NOMO-1 (cell line): ENCODE results near the gene ZCCHC14.
"Not testable (repeated sequence)": the region's sequence is repeated elsewhere in the genome, so short reads cannot be mapped to it uniquely, and the experiment has no call there.

ENCODE experiments used
- DNase-seq, 2 experiments: peaks; one replicate each; lab custom pipeline; 2025; ENCODE audit not compliant: unreplicated experiment in 2 of 2; lab: John Stamatoyannopoulos, UW

The ZCCHC14 gene

DNA sequence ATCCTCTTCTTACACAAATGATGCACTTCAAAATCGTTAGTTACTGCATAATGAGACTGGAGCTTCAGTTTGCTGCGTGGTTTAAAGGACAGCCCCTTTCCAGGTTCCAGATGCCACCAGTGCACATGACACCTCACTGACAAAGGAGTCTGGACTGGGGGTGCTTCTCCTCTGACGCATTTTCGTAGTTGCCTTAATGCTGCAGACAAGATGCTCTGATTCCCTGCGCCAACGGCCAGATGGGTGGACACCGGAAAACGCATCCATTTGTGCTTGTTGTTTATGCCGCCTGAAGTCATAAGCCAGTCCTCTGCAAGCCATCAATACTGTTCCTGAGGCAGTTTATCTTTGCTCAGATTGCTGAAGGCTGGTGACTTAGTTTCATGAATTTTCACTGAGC, 125.3 kb downstream of the ZCCHC14 start:
- no peak for DNase-seq

DNA sequence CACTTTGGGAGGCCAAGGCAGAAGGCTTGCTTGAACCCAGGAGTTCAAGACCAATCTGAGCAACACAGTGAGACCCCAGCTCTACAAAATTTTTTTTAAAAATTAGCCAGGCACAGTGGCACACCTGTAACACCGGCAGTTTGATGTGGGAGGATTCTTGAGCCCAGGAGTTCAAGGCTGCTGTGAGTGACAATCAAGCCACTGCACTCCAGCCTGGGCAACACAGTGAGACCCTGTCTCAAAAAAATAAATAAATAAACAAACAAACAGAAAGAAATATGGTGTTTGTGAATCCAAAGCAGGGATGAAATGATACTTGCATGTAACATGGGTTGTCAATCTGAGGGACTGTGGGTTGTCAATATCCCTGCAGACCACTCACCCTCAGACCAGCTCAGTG, 125.9 kb downstream of the ZCCHC14 start:
- no peak for DNase-seq

- no peak for DNase-seq
Measured at GRCh38 chr16:87366288-87366687, 126.5 kb downstream of the ZCCHC14 start.

- DNase-seq = no peak
Measured at GRCh38 chr16:87365021-87365713, 127.7 kb downstream of the ZCCHC14 start.

- DNase-seq = no peak
Measured at GRCh38 chr16:87363771-87364455, 128.9 kb downstream of the ZCCHC14 start.

DNA sequence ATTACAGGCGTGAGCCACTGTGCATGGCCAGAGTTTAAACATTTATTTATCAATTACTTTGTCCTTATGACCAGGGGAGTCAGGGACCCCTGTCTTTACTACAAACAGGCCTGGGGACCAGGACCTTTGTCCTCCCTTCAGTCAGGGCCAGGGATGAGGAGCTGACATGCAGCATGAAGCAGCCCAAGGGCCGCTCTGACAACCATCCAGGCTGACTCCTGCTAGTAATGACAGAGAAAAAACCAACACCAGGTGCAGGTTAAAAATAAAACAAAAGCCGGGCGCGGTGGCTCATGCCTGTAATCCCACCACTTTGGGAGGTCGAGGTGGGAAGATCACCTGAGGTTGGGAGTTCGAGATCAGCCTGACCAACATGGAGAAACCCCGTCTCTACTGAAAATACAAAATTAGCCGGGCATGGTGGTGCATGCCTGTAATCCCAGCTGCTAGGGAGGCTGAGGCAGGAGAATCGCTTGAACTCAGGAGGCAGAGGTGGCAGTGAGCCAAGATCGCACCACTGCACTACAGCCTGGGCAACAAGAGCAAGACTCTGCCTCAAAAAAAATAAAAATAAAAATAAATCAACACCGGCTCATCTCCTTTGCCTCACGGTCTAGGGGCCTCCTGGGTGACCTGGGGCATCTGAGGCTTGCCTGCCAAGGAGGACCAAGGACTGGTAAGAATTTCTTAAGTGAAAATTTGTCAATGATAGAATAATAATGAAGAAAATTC, 129.8 kb downstream of the ZCCHC14 start:
- DNase-seq = not testable (repeated sequence)

- no peak for DNase-seq
Measured at GRCh38 chr16:87361916-87362619, 130.8 kb downstream of the ZCCHC14 start.

GRCh38 chr16:87360862-87361610, 131.8 kb downstream of the ZCCHC14 start:
- DNase-seq = no peak

- no peak for DNase-seq
Measured at GRCh38 chr16:87359121-87359520, 133.7 kb downstream of the ZCCHC14 start.

GRCh38 chr16:87358696-87359095, 134.1 kb downstream of the ZCCHC14 start:
- no peak for DNase-seq

DNA sequence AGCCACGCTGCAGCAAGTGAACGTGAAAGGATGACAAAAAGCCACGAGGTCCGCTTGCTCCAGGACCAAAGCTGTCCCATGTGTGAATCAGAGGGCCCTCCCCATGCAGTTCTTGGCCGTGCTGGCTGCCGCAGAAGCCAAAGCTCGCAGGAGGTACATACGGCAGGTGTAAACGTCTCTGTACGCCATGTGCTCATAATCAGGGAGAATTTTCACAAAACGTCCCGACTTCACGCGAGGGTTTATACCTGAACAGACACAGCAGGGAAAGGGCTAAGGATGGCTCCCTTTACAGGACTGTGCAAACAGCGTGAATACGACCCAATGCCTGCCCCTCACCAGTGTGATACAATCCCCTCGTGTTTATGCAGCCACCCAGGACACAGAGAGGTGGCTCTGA, 134.6 kb downstream of the ZCCHC14 start:
- DNase-seq = no peak

DNA sequence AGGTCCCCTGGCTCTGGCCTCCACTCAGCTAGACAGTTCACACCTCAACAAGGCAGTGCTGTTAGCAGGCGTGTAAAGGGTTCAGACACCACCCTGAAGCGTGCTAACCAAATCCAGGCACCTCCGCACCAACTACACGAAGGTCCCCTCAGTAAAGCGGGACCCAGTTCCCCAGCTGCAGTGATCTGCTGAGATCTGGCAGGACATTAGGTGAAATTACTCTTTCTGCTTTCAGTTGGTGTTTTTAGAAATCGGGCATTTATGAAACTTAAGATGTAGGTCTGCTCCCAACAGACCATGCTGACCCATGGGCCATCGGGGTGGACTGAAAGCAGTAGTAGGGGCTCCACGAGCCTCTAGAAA, 136.4 kb downstream of the ZCCHC14 start:
- no peak for DNase-seq
